NCI-H2171 treated with DMSO at 0.1 percent for 48 hours (cell line): ENCODE data around the gene HDAC7.
A peak's percentile ranks its signal among the peaks of the same experiment; 100 is the strongest.
"Not testable (repeated sequence)": the region's sequence is repeated elsewhere in the genome, so short reads cannot be mapped to it uniquely, and the experiment has no call there.

Experiments
- DNase-seq: peaks from one replicate; lab custom pipeline; 2025; lab: John Stamatoyannopoulos, UW

Gene HDAC7

GRCh38 chr12:47848853-47849252 is 29.1 kb upstream of the HDAC7 start:
- DNase-seq: no peak

GRCh38 chr12:47846294-47846996 is 26.7 kb upstream of the HDAC7 start:
- no peak for DNase-seq

GRCh38 chr12:47845081-47845480 is 25.4 kb upstream of the HDAC7 start:
- no peak for DNase-seq

GRCh38 chr12:47844264-47845019 is 24.7 kb upstream of the HDAC7 start:
- DNase-seq: no peak

GRCh38 chr12:47843226-47843980 is 23.7 kb upstream of the HDAC7 start:
- DNase-seq: peak; percentile 4

GRCh38 chr12:47842543-47842942 is 22.8 kb upstream of the HDAC7 start:
- DNase-seq: not testable (repeated sequence)

GRCh38 chr12:47841910-47842309 is 22.2 kb upstream of the HDAC7 start:
- no peak for DNase-seq

- no peak for DNase-seq
These were observed 21.8 kb upstream of the HDAC7 start for GRCh38 chr12:47841501-47841900.

- DNase-seq: no peak
These were observed 20.9 kb upstream of the HDAC7 start for GRCh38 chr12:47840571-47840970.

GRCh38 chr12:47839214-47839876 is 19.6 kb upstream of the HDAC7 start:
- peak; percentile 78 for DNase-seq

- no peak for DNase-seq
These were observed 18.7 kb upstream of the HDAC7 start for GRCh38 chr12:47838286-47838931.

GRCh38 chr12:47837190-47838171 is 17.8 kb upstream of the HDAC7 start:
- peak; percentile 69 for DNase-seq

GRCh38 chr12:47835831-47836155 is 16.1 kb upstream of the HDAC7 start:
- no peak for DNase-seq

GRCh38 chr12:47835006-47835830 is 15.5 kb upstream of the HDAC7 start:
- DNase-seq: no peak

- no peak for DNase-seq
These were observed 14.6 kb upstream of the HDAC7 start for GRCh38 chr12:47834199-47834903.

GRCh38 chr12:47833591-47834012 is 13.9 kb upstream of the HDAC7 start:
- DNase-seq: no peak

GRCh38 chr12:47832263-47832933 is 12.7 kb upstream of the HDAC7 start:
- no peak for DNase-seq

GRCh38 chr12:47829584-47829983 is 9.9 kb upstream of the HDAC7 start:
- DNase-seq: no peak
